Stomach (tissue), 4 donors: ENCODE measurements around the gene PLTP.

Source experiments
- CTCF ChIP-seq, 7 experiments: fragments of 450-650 bp in 4 of 7; fragments of 200-600 bp in 3 of 7; sonication (generic) in 3 of 7; IDR thresholded peaks; one replicate each; pipeline ENCODE4 v1.5.1; 2016 to 2019; ENCODE audit warnings: antibody characterized with exemption in 7 of 7, control low read depth in 2 of 7, mild to moderate bottlenecking in 1 of 7
- EP300 ChIP-seq: sonication (generic); formaldehyde crosslinking; IDR thresholded peaks from one replicate; pipeline ENCODE4 v1.6.1; 2017; ENCODE audit warnings: antibody characterized with exemption

GRCh38 chr20:45951925-45952834 lies 40.2 kb upstream of the PLTP start:
- no peak for TF ChIP-seq CTCF (IDR thresholded peaks at IDR 0.05)
- TF ChIP-seq EP300, result no peak
